ENCODE results near the gene SLC39A2. TPM values are rescaled to one million over a fixed set of nuclear protein-coding genes. Genes with fewer than 3 reads are reported as not detected.

The SLC39A2 gene
- total and polyA plus RNA-seq, 9 of the 15 experiments (the other 6 are each of a cell fraction or from before 2014, with no cell fraction given), result 0.06 to 0.09 TPM; not detected in 7

DNA sequence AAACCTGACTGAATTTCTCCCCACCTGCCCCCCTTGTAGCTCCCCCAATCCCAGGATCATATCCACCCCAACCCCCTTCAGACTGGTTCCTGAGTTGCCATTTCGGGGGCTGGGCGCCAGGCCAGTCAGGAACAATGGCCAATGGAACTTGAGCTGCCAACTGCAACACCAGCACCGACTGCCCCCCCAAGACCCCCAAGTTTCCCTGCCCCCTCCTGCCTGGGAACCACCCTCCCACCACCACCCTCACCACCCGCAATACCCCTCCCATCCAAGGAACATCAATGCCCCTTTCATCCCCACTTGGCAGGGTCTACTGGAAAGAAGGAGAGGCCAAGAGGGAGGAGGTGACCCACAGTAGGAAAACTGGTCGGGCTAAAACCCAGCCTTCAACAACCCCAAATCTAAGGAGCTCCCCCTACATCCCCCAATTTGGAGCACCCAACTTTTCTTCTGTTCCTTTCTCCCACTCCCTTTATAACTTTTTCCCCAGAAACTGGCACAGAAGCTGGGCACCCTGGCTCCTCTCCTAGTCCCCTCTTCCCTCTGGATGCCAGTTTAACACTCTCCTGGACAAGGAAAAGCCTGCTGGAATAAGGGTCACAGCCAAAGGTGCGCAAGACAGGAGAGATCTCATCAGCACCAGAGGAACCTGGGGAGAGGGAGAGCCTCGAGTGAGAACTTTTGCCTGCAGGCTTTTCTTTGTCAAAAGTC lies 27.3 kb downstream of the SLC39A2 start:
- ChIA-PET CTCF (ENCODE audit: low intra/inter-chr PET ratio) (no interaction called here), POLR2A (interaction anchor here (0.6 to 1.1 kb wide), 5 partner anchors 9 to 287 kb away, joined by 3 read pairs; no protein-coding TSS in a partner anchor)
- Histone ChIP-seq H3K9me1 (ENCODE audit: control insufficient read depth, insufficient read depth, low read length) (peaks cover 2% of the 10 kb centered on the region), H3K9me3 (replicated peaks; ENCODE audit: control insufficient read depth, insufficient read depth, low read depth, low read length) (no peaks in the 10 kb centered on the region), H3K4me3 (no peak overlapping the region), H3K4me2 (ENCODE audit: insufficient read depth, low read length) (peak overlapping the region; percentile 70), H3K27ac (ENCODE audit: extremely low read depth, low read depth, low read length) (peak overlapping the region; percentile 80), H3K79me2 (ENCODE audit: control insufficient read depth, insufficient read depth, low read length) (peaks cover 21% of the 10 kb centered on the region), H3K36me3 (ENCODE audit: control insufficient read depth, insufficient read depth, low read length) (peaks cover 5% of the 10 kb centered on the region; the same call in 1 of the 3 replicates), H4K20me1 (replicated peaks; ENCODE audit: control insufficient read depth, insufficient read depth, low read length) (no peaks in the 10 kb centered on the region), H3K9ac (ENCODE audit: insufficient read depth in 1 of 2, low read depth in 2 of 2, low read length in 2 of 2) (peak overlapping the region; percentile 59 to 77; a peak in 3 of 4 replicates), H3K4me1 (replicated peaks in 1 of 2; ENCODE audit: control insufficient read depth in 2 of 2, insufficient read depth in 2 of 2, low read length in 2 of 2) (peaks cover 35 to 40% of the 10 kb centered on the region in 2 experiments), H2AFZ (ENCODE audit: low read depth, low read length) (peak overlapping the region; percentile 81), H3K27me3 (ENCODE audit: control insufficient read depth in 2 of 2, insufficient read depth in 2 of 2, low read length in 2 of 2) (no peaks in the 10 kb centered on the region)
- ATAC-seq (no peak), FAIRE-seq (no peak), DNase-seq (ENCODE audit: extremely low read depth in 1 of 4, low spot score in 3 of 4) (peak in 1 of 4 experiments; percentile 12)
- intact Hi-C loops (cut with micrococcal nuclease), result no loop called here
- in situ Hi-C loops (cut with MboI), result no loop called here
- WGBS (ENCODE audit: insufficient coverage, low coverage, missing lambda C conversion rate), result 13% methylated on average over 5 of the region's 7 CpGs
- TF ChIP-seq LARP7 (IDR thresholded peaks at IDR 0.05) (no peak), ZFX (CRISPR knock-in tag; IDR thresholded peaks at IDR 0.05) (peak; percentile 27; the same call in 1 of the 2 replicates)
- BruUV-seq (replicated peaks), result no TSS peak

DNA sequence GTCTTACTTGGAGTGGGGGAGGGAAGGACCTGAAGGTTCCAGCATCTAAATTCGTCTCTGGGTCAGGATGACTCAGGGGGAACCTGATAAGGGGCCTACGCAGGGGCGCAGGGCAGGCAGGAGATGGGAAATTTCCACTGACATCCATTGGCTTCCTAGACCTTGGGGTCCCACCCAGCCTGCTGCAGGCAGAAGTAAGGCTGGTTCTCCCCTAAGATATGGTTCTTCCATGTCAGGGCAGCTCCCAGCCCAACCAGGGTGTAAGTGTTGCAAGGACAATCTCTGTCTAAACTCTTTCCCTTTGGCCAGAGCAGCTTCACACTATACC lies 27.9 kb downstream of the SLC39A2 start:
- Histone ChIP-seq H3K36me3 (ENCODE audit: control insufficient read depth, insufficient read depth, low read length) (no peaks in the 10 kb centered on the region), H3K9me3 (replicated peaks; ENCODE audit: control insufficient read depth, insufficient read depth, low read depth, low read length) (no peaks in the 10 kb centered on the region), H2AFZ (ENCODE audit: low read depth, low read length) (peak overlapping the region; percentile 71), H3K4me2 (ENCODE audit: insufficient read depth, low read length) (peak overlapping the region; percentile 33; the same call in 1 of the 2 replicates), H3K9me1 (ENCODE audit: control insufficient read depth, insufficient read depth, low read length) (peaks cover 2% of the 10 kb centered on the region), H3K9ac (ENCODE audit: insufficient read depth in 1 of 2, low read depth in 2 of 2, low read length in 2 of 2) (peak overlapping the region; percentile 59 to 77; a peak in 1 of 4 replicates), H3K27me3 (ENCODE audit: control insufficient read depth in 2 of 2, insufficient read depth in 2 of 2, low read length in 2 of 2) (no peaks in the 10 kb centered on the region), H3K4me3 (no peak overlapping the region), H4K20me1 (replicated peaks; ENCODE audit: control insufficient read depth, insufficient read depth, low read length) (no peaks in the 10 kb centered on the region), H3K27ac (ENCODE audit: extremely low read depth, low read depth, low read length) (peak overlapping the region; percentile 80), H3K4me1 (replicated peaks in 1 of 2; ENCODE audit: control insufficient read depth in 2 of 2, insufficient read depth in 2 of 2, low read length in 2 of 2) (peaks cover 35 to 44% of the 10 kb centered on the region in 2 experiments), H3K79me2 (ENCODE audit: control insufficient read depth, insufficient read depth, low read length) (peaks cover 21% of the 10 kb centered on the region)
- FAIRE-seq (peak; percentile 93), ATAC-seq (peak; percentile 17), DNase-seq (ENCODE audit: extremely low read depth in 1 of 4, low spot score in 3 of 4) (peak; percentile 66 to 82 (median 74))
- 0% methylated on average over 3 of the region's 3 CpGs for WGBS (ENCODE audit: insufficient coverage, low coverage, missing lambda C conversion rate)
- in situ Hi-C loops (cut with MboI) (no loop called here), intact Hi-C loops (cut with micrococcal nuclease) (no loop called here)
- CTCF ChIA-PET (ENCODE audit: low intra/inter-chr PET ratio), result no interaction called here
- POLR2A ChIA-PET, result interaction anchor here (0.8 to 1.1 kb wide), 2 partner anchors 9 to 10 kb away, joined by 3 read pairs; no protein-coding TSS in a partner anchor
- BruUV-seq (replicated peaks), result no TSS peak
- TF ChIP-seq ZFX (CRISPR knock-in tag; IDR thresholded peaks at IDR 0.05) (0 out of 2 replicates have a peak, but pooled peaks have one; percentile 5), RCOR1 (IDR thresholded peaks at IDR 0.05; ENCODE audit: borderline replicate concordance in 1 of 2, low read depth in 2 of 2, low read length in 2 of 2) (peak in 1 of 2 experiments; percentile 55; a peak in 1 of 4 replicates), MEF2D (tag; conservative IDR thresholded peaks at IDR 0.05; ENCODE audit: low read depth) (0 out of 2 replicates have a peak, but pooled peaks have one; percentile 43), CHCHD3 (CRISPR knock-in tag; IDR thresholded peaks at IDR 0.05) (no peak), SRSF7 (optimal IDR thresholded peaks at IDR 0.05; ENCODE audit: low read depth, low read length) (no peak), TOE1 (IDR thresholded peaks at IDR 0.05; ENCODE audit: borderline replicate concordance) (no peak), TOE1 (CRISPR knock-in tag; IDR thresholded peaks at IDR 0.05; ENCODE audit: borderline replicate concordance, low read depth) (no peak), CC2D1A (IDR thresholded peaks at IDR 0.05) (no peak), IFI16 (CRISPR knock-in tag; IDR thresholded peaks at IDR 0.05) (no peak), L3MBTL2 (IDR thresholded peaks at IDR 0.05) (peak; percentile 32; the same call in 1 of the 2 replicates), MAFG (tag; conservative IDR thresholded peaks at IDR 0.05) (peak; percentile 33; the same call in 1 of the 2 replicates), CXXC5 (CRISPR knock-in tag; IDR thresholded peaks at IDR 0.05) (0 out of 2 replicates have a peak, but pooled peaks have one; percentile 27)
- TF ChIP-seq, protein P1, sequence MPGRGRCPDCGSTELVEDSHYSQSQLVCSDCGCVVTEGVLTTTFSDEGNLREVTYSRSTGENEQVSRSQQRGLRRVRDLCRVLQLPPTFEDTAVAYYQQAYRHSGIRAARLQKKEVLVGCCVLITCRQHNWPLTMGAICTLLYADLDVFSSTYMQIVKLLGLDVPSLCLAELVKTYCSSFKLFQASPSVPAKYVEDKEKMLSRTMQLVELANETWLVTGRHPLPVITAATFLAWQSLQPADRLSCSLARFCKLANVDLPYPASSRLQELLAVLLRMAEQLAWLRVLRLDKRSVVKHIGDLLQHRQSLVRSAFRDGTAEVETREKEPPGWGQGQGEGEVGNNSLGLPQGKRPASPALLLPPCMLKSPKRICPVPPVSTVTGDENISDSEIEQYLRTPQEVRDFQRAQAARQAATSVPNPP (IDR thresholded peaks at IDR 0.05; ENCODE audit: borderline replicate concordance, insufficient read depth, insufficient read length), result no peak

All from K562 (cell line).